GM18511 (cell line): Measurements from ENCODE around the gene RIMS1.
A peak's percentile ranks its signal among the peaks of the same experiment; 100 is the strongest.

ENCODE experiments used
- ATAC-seq: cut with Tn5 transposase; IDR thresholded peaks from one replicate; pipeline ENCODE4 v1.9.1; 2021; ENCODE audit warnings: mild to moderate bottlenecking, moderate library complexity; ENCODE audit not compliant: unreplicated experiment

RIMS1 gene

DNA sequence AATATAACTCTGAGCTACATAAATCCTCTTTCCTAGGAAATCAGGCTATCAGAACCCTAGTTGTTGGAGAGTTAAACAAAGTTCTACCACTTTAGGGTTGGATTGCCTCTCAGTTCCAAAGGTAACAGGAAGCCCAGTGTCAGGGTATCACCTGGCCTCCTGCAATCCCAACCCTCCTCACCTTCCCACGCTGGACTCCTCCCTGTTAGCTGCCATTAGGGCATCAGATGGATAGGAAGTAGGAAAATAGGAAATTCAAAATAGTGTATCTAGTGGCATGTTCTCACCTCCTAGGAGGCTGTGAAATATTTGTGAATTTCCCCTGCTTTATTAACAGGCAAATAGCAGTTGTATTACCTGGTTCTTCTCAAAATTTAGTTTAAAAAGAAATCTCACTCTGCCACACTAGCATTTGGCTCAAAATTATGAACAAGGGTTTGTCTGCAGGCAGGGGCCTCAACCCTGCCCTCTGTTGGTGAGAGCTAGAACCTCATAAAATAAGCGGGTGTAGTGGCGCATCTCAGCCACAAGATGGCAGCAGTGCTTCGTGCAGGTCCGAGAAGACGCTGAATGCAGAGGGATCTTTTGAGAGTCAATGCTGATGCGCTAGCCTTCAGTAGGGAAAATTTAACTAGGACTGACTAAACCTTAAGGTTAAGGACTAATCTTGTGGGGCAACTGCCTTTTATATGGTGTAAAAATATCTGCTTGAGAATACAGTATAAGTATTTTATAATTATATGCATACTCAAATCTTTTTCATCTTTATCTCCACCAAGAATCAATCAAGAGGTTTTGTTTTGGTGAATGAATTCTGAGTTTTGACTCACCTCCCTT is 525.7 kb downstream of the RIMS1 start:
- ATAC-seq: peak; percentile 84

- no peak for ATAC-seq
Observed at GRCh38 chr6:72412709-72413044, 526.3 kb downstream of the RIMS1 start.

DNA sequence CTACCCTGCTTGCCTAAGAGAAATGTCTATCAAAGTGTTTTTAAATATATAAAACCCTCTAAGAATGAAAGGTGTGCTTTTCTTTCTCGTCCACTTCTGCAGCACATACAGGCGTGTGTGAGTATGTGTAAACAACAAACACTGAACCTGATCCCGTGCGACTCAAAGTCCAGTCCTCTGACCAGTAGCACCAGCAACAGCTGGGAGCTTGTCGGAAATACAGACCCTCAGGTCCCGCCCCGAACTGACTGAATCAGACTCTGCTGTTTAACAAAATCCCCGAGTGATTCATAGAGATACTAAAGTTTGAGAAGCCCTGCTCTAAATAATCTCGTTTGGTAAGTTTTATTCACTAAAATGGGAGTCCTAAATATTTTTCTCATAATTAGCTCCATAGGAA is 527.5 kb downstream of the RIMS1 start:
- no peak for ATAC-seq

DNA sequence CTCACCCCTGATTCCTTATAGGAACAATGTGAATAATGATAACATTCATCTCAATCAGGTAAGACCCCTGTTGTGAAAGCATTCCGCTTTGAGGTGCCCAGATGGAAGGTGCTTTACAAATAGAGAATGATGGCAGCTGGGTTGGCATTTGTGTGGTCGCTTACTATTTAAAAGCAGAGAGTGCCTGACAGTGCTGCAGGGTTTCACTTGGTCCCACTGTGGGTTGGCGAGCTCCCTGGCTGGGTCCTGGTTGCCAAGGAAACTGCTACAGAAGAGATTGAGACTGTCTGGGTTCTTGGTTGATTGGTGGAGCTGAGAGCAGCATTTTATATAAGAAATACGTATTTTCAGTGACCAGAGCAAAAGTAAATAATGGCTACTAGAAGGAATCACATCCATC is 528.3 kb downstream of the RIMS1 start:
- no peak for ATAC-seq

GRCh38 chr6:72416744-72417465 is 530.6 kb downstream of the RIMS1 start:
- ATAC-seq: no peak

GRCh38 chr6:72417759-72418158 is 531.4 kb downstream of the RIMS1 start:
- no peak for ATAC-seq

- no peak for ATAC-seq
Observed at GRCh38 chr6:72418495-72418894, 532.1 kb downstream of the RIMS1 start.

DNA sequence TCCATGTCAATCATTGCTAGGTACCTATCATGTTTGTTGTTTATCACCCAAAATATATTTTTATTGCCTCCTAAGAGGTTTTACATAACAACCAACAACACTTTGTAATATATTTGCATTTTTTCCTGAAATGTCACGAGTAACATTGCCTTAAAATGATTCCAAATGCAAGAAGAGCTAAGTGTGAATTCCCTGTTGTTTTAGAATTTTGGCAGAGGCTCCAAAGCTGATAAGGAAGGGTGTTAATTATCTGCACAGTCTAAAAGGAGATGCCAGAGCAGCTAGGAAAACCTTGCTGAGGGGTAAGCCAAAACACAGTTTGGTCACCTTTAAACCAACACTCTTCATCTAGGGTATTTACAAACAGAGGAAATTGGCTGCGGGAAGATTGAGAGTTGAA is 533.6 kb downstream of the RIMS1 start:
- no peak for ATAC-seq

- ATAC-seq: no peak
Observed at GRCh38 chr6:72420409-72420808, 534.1 kb downstream of the RIMS1 start.

- ATAC-seq: no peak
Observed at GRCh38 chr6:72421387-72421786, 535.0 kb downstream of the RIMS1 start.

GRCh38 chr6:72422171-72422570 is 535.8 kb downstream of the RIMS1 start:
- ATAC-seq: no peak

DNA sequence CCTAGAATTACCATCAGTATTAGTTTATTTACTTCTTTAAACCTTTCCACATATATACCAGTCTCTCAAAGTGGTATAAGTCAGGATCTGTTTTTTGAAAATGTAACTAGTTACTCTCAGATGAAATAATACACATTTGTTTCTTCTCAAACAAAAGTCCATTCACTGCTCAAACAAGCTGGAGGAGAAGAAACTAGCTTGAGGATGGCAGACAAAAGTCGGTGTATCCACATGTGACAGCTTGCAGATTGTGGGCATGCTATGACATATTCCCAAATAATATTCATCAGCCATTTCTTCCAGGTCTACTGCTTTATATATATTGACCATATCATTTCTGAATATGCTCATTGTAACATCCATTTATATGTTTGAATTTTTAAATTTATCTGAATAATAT is 538.1 kb downstream of the RIMS1 start:
- ATAC-seq: no peak

GRCh38 chr6:72425003-72425681 is 538.8 kb downstream of the RIMS1 start:
- ATAC-seq: no peak

- ATAC-seq: no peak
Observed at GRCh38 chr6:72440611-72441010, 554.3 kb downstream of the RIMS1 start.

DNA sequence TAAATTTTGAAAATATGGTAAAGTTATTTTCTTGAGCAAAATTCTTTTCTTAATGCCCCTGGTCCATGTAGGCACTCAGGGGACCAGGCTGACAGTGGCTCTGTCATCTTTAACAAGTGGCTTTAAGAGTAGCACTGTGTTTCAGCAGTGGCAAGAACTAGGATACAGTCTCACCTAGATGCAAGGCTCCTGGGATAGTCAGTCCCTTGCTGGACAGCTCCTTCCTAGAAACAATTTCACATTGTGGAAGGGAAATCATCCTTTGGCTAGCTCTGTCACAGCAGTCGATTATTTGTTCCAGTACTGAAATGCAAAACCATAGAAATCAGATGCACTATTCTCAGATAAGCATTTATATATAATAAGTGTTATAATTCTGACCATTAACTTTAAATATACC is 560.1 kb downstream of the RIMS1 start:
- ATAC-seq: no peak
